Activated T-cell treated with anti-CD3 and anti-CD28 coated beads for 4 hours (primary cell): ENCODE measurements around the gene PTPN1.
"Not testable (repeated sequence)": the region's sequence is repeated elsewhere in the genome, so short reads cannot be mapped to it uniquely, and the experiment has no call there.

ENCODE experiments used
- DNase-seq: peaks from one replicate; pipeline ENCODE4 v3.0.0-alpha.2; 2020

PTPN1 gene

GRCh38 chr20:50594591-50595432, 84.6 kb downstream of the PTPN1 start:
- no peak for DNase-seq

GRCh38 chr20:50595433-50595895, 85.3 kb downstream of the PTPN1 start:
- no peak for DNase-seq

GRCh38 chr20:50595988-50596693, 86.0 kb downstream of the PTPN1 start:
- no peak for DNase-seq

- no peak for DNase-seq
Observed at GRCh38 chr20:50596694-50597021, 86.5 kb downstream of the PTPN1 start.

- no peak for DNase-seq
Observed at GRCh38 chr20:50597406-50597969, 87.3 kb downstream of the PTPN1 start.

GRCh38 chr20:50598074-50598473, 87.9 kb downstream of the PTPN1 start:
- no peak for DNase-seq

GRCh38 chr20:50598768-50599167, 88.6 kb downstream of the PTPN1 start:
- not testable (repeated sequence) for DNase-seq

GRCh38 chr20:50600281-50600895, 90.2 kb downstream of the PTPN1 start:
- DNase-seq, result no peak

GRCh38 chr20:50601511-50602431, 91.6 kb downstream of the PTPN1 start:
- no peak for DNase-seq

GRCh38 chr20:50602432-50603088, 92.4 kb downstream of the PTPN1 start:
- DNase-seq, result no peak

GRCh38 chr20:50604451-50604850, 94.3 kb downstream of the PTPN1 start:
- DNase-seq, result no peak

- no peak for DNase-seq
Observed at GRCh38 chr20:50605136-50605535, 95.0 kb downstream of the PTPN1 start.

- DNase-seq, result no peak
Observed at GRCh38 chr20:50607436-50607835, 97.3 kb downstream of the PTPN1 start.

GRCh38 chr20:50607850-50608749, 97.9 kb downstream of the PTPN1 start:
- DNase-seq, result no peak

GRCh38 chr20:50608750-50609104, 98.5 kb downstream of the PTPN1 start:
- no peak for DNase-seq

GRCh38 chr20:50609438-50609989, 99.3 kb downstream of the PTPN1 start:
- no peak for DNase-seq

- no peak for DNase-seq
Observed at GRCh38 chr20:50610212-50610718, 100.1 kb downstream of the PTPN1 start.

- DNase-seq, result no peak
Observed at GRCh38 chr20:50611128-50611810, 101.1 kb downstream of the PTPN1 start.

- no peak for DNase-seq
Observed at GRCh38 chr20:50613438-50614169, 103.4 kb downstream of the PTPN1 start.
